HCT116 (cell line): ENCODE measurements around the gene ACD. TPM values are rescaled to one million over a fixed set of nuclear protein-coding genes. Genes with fewer than 3 reads are reported as not detected.

ENCODE experiments used
- ATAC-seq: fragments of 200-7000 bp; cut with Tn5 transposase; 2 replicates; pipeline ENCODE4 v1.9.1; 2020; ENCODE audit warnings: mild to moderate bottlenecking, moderate library complexity
- BruUV-seq: library from RNA; stranded (reverse); fragments of 400-500 nt; replicated peaks from 2 replicates; lab custom pipeline; 2021; lab: Mats Ljungman, UMichigan
- CTCF ChIA-PET: fragments of 300-600 bp; sonication (Branson Sonifier 250); formaldehyde crosslinking; loops from one replicate; lab custom pipeline; 2021; ENCODE audit warnings: antibody characterized with exemption; lab: Charles Lee
- POLR2A ChIA-PET: fragments of 300-600, 350-600 bp; sonication (Branson Sonifier 250); formaldehyde crosslinking; loops from one replicate; lab custom pipeline; 2021; ENCODE audit warnings: antibody characterized with exemption; lab: Charles Lee
- RAD21 ChIA-PET, 2 experiments: fragments of 300-600 bp; sonication (Branson Sonifier 250); formaldehyde crosslinking; loops; one replicate each; lab custom pipeline; 2023; ENCODE audit warnings: low total read pairs in 2 of 2; ENCODE audit not compliant: uncharacterized antibody in 2 of 2, unreplicated experiment in 2 of 2, low non-redundant PET in 1 of 2; lab: Charles Lee
- DNase-seq: peaks from one replicate; pipeline ENCODE4 v3.0.0-alpha.2; 2010; ENCODE audit warnings: low read depth, low spot score
- H2AFZ ChIP-seq: fragments of 200-600 bp; shearing (Covaris generic), sonication (generic); 2 replicates; pipeline ENCODE4 v1.6.1; 2017; ENCODE audit warnings: low read depth, mixed run types, mixed read lengths, antibody characterized with exemption, low read length; ENCODE audit not compliant: poor library complexity, severe bottlenecking
- H3K27ac ChIP-seq: 2 replicates; pipeline ENCODE4 v1.5.1; 2012; ENCODE audit warnings: low read depth, low read length
- H3K27me3 ChIP-seq: fragments of 200-600 bp; sonication (generic); 2 replicates; pipeline ENCODE4 v1.6.1; 2016; ENCODE audit warnings: mixed run types, low read length, mixed read lengths; ENCODE audit not compliant: insufficient read depth
- H3K36me3 ChIP-seq, 2 experiments: fragments of 200-500 bp in 1 of 2; fragments of 200-600 bp in 1 of 2; sonication (Bioruptor generic) in 1 of 2; sonication (generic) in 1 of 2; 2 replicates each; pipeline versions ENCODE4 v1.5.1 to v1.6.1; 2014 to 2016; ENCODE audit warnings: low read length in 2 of 2, inconsistent platforms in 1 of 2, mixed read lengths in 1 of 2, mixed run types in 1 of 2; ENCODE audit not compliant: insufficient read depth in 2 of 2, control insufficient read depth in 1 of 2
- H3K4me1 ChIP-seq, 2 experiments: fragments of 200-600 bp in 1 of 2; sonication (generic) in 1 of 2; 2 replicates each; pipeline versions ENCODE4 v1.5.1 to v1.6.1; 2012 to 2017; ENCODE audit warnings: low read length in 2 of 2, inconsistent platforms in 1 of 2, mild to moderate bottlenecking in 1 of 2, mixed read lengths in 1 of 2, mixed run types in 1 of 2, moderate library complexity in 1 of 2; ENCODE audit not compliant: insufficient read depth in 2 of 2, control insufficient read depth in 1 of 2
- H3K4me2 ChIP-seq: fragments of 200-600 bp; sonication (generic); 2 replicates; pipeline ENCODE4 v1.6.1; 2017; ENCODE audit warnings: mixed run types, low read length, mixed read lengths
- H3K4me3 ChIP-seq, 2 experiments: fragments of 200-600 bp in 1 of 2; sonication (generic) in 1 of 2; replicated peaks in 1 of 2; 2 replicates each; pipeline ENCODE4 v1.5.1; 2011 to 2016; ENCODE audit warnings: low read length in 2 of 2, control low read depth in 1 of 2, low read depth in 1 of 2, mild to moderate bottlenecking in 1 of 2, mixed read lengths in 1 of 2, mixed run types in 1 of 2
- H3K79me2 ChIP-seq: fragments of 200-600 bp; sonication (generic); 2 replicates; pipeline ENCODE4 v1.6.1; 2017; ENCODE audit warnings: mild to moderate bottlenecking, mixed run types, low read length, moderate library complexity, mixed read lengths; ENCODE audit not compliant: insufficient read depth
- H3K9ac ChIP-seq: fragments of 200-600 bp; sonication (generic); 2 replicates; pipeline ENCODE4 v1.6.1; 2016; ENCODE audit warnings: low read length, mixed read lengths
- H3K9me2 ChIP-seq: fragments of 200-600 bp; sonication (generic), shearing (Covaris generic); 2 replicates; pipeline ENCODE4 v1.6.1; 2017; ENCODE audit warnings: mixed run types, mild to moderate bottlenecking, moderate library complexity; ENCODE audit not compliant: insufficient read depth
- H3K9me3 ChIP-seq, 2 experiments: fragments of 200-500 bp in 1 of 2; fragments of 200-600 bp in 1 of 2; sonication (Bioruptor generic) in 1 of 2; sonication (generic) in 1 of 2; 2 replicates each; pipeline ENCODE4 v1.6.1; 2014 to 2017; ENCODE audit warnings: low read length in 2 of 2, mixed read lengths in 2 of 2, inconsistent platforms in 1 of 2, low read depth in 1 of 2, mild to moderate bottlenecking in 1 of 2, mixed run types in 1 of 2, moderate library complexity in 1 of 2; ENCODE audit not compliant: control insufficient read depth in 1 of 2, insufficient read depth in 1 of 2
- H4K20me1 ChIP-seq: fragments of 200-600 bp; sonication (generic), shearing (Covaris generic); 2 replicates; pipeline ENCODE4 v1.6.1; 2017; ENCODE audit warnings: mixed run types, mild to moderate bottlenecking, moderate library complexity; ENCODE audit not compliant: insufficient read depth
- CBX3 ChIP-seq: IDR thresholded peaks from 2 replicates; pipeline ENCODE4 v1.6.1; 2012; ENCODE audit warnings: low read depth
- CEBPB ChIP-seq: IDR thresholded peaks from 2 replicates; pipeline ENCODE4 v1.6.1; 2012; ENCODE audit warnings: low read depth
- EGR1 ChIP-seq: IDR thresholded peaks from 2 replicates; pipeline ENCODE4 v1.6.1; 2012; ENCODE audit warnings: low read depth
- ELF1 ChIP-seq: IDR thresholded peaks from 2 replicates; pipeline ENCODE4 v1.6.1; 2012; ENCODE audit warnings: low read depth, borderline replicate concordance
- EZH2phosphoT487 ChIP-seq: fragments of 200-600 bp; IDR thresholded peaks from 2 replicates; pipeline ENCODE4 v1.6.1; 2018; ENCODE audit warnings: antibody characterized with exemption, borderline replicate concordance
- JUND ChIP-seq: IDR thresholded peaks from 2 replicates; pipeline ENCODE4 v1.6.1; 2012
- POLR2A ChIP-seq: IDR thresholded peaks from 2 replicates; pipeline ENCODE4 v1.7.0; 2011; ENCODE audit warnings: borderline replicate concordance; ENCODE audit not compliant: insufficient read depth, insufficient read length; ENCODE audit errors: extremely low read depth
- POLR2AphosphoS5 ChIP-seq: IDR thresholded peaks from 2 replicates; pipeline ENCODE4 v1.6.1; 2011; ENCODE audit warnings: mild to moderate bottlenecking, low read depth, low read length, moderate library complexity
- SIN3A ChIP-seq: IDR thresholded peaks from 2 replicates; pipeline ENCODE4 v1.6.1; 2012; ENCODE audit warnings: low read depth
- SP1 ChIP-seq: IDR thresholded peaks from 2 replicates; pipeline ENCODE4 v1.6.1; 2012; ENCODE audit warnings: low read depth
- SRF ChIP-seq: IDR thresholded peaks from 2 replicates; pipeline ENCODE4 v1.6.1; 2012; ENCODE audit warnings: low read depth
- TCF7L2 ChIP-seq: IDR thresholded peaks from 2 replicates; pipeline ENCODE4 v1.7.0; 2011; ENCODE audit warnings: borderline replicate concordance, inconsistent platforms; ENCODE audit not compliant: insufficient read depth, insufficient read length; ENCODE audit errors: extremely low read depth
- YY1 ChIP-seq: IDR thresholded peaks from 2 replicates; pipeline ENCODE4 v1.6.1; 2011; ENCODE audit warnings: low read length, low read depth, moderate library complexity, mild to moderate bottlenecking; ENCODE audit not compliant: insufficient replicate concordance; ENCODE audit errors: extremely low read depth
- ZBTB33 ChIP-seq: IDR thresholded peaks from 2 replicates; pipeline ENCODE4 v1.6.1; 2011; ENCODE audit warnings: mild to moderate bottlenecking, low read length, moderate library complexity; ENCODE audit not compliant: insufficient replicate concordance; ENCODE audit errors: extremely low read depth
- ZFX ChIP-seq: fragments of 450-650 bp; IDR thresholded peaks from 2 replicates; pipeline ENCODE4 v1.6.1; 2017
- intact Hi-C: fragments of 100-400 bp; cut with micrococcal nuclease; formaldehyde crosslinking; loops from 2 replicates; pipeline ENCODE4 v1.10.0; 2022
- total RNA-seq: library from RNA; stranded (reverse); gene quantifications from one replicate; pipeline ENCODE4 v1.2.1, GENCODE V29; 2021; ENCODE audit not compliant: unreplicated experiment
- TF ChIP-seq, protein P1 (sequence below): IDR thresholded peaks from 2 replicates; pipeline ENCODE4 v1.6.1; 2012
- TF ChIP-seq, protein P2 (sequence below): IDR thresholded peaks from 2 replicates; pipeline ENCODE4 v1.6.1; 2012
- TF ChIP-seq, protein P3 (sequence below): IDR thresholded peaks from 2 replicates; pipeline ENCODE4 v1.6.1; 2012; ENCODE audit warnings: low read depth

The ACD gene
- total RNA-seq, 1 experiment from 2014 or later = 53.8 TPM

- TF ChIP-seq ELF1 (no peak), SIN3A (no peak), TCF7L2 (no peak), CBX3 (no peak), SP1 (no peak)
Measured at GRCh38 chr16:67659675-67660563, at the start of gene ACD (continued).

DNA sequence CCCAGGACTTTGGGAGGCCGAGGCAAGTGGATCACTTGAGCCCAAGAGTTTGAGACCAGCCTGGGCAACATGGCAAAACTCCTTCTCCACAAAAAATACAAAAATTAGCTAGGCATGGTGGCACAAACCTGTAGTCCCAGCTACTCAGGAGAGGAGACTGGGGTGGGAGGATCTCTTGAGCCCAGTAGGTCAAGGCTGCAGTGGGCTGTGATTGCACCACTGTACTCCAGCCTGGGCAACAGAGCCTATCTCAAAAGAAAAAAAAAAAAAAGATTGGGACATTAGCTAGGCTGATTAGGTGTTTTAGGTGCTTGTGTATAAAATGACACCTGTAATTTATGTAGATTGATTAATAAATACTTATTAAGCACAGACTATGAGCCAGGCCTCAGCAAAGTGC is 49.0 kb upstream of the ACD start:
- no peaks in the 10 kb centered on the region for H3K4me1 ChIP-seq
- POLR2A ChIA-PET = no interaction called here
- TF ChIP-seq SP1 (no peak), EZH2phosphoT487 (no peak), CBX3 (no peak), SIN3A (no peak), JUND (no peak), POLR2A (no peak), EGR1 (no peak), ZFX (no peak), POLR2AphosphoS5 (no peak), SRF (no peak), CEBPB (no peak), ZBTB33 (no peak), YY1 (no peak)
- TF ChIP-seq, protein P1, sequence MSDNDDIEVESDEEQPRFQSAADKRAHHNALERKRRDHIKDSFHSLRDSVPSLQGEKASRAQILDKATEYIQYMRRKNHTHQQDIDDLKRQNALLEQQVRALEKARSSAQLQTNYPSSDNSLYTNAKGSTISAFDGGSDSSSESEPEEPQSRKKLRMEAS = no peak
- TF ChIP-seq, protein P2, sequence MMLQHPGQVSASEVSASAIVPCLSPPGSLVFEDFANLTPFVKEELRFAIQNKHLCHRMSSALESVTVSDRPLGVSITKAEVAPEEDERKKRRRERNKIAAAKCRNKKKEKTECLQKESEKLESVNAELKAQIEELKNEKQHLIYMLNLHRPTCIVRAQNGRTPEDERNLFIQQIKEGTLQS = no peak
- TF ChIP-seq, protein P3, sequence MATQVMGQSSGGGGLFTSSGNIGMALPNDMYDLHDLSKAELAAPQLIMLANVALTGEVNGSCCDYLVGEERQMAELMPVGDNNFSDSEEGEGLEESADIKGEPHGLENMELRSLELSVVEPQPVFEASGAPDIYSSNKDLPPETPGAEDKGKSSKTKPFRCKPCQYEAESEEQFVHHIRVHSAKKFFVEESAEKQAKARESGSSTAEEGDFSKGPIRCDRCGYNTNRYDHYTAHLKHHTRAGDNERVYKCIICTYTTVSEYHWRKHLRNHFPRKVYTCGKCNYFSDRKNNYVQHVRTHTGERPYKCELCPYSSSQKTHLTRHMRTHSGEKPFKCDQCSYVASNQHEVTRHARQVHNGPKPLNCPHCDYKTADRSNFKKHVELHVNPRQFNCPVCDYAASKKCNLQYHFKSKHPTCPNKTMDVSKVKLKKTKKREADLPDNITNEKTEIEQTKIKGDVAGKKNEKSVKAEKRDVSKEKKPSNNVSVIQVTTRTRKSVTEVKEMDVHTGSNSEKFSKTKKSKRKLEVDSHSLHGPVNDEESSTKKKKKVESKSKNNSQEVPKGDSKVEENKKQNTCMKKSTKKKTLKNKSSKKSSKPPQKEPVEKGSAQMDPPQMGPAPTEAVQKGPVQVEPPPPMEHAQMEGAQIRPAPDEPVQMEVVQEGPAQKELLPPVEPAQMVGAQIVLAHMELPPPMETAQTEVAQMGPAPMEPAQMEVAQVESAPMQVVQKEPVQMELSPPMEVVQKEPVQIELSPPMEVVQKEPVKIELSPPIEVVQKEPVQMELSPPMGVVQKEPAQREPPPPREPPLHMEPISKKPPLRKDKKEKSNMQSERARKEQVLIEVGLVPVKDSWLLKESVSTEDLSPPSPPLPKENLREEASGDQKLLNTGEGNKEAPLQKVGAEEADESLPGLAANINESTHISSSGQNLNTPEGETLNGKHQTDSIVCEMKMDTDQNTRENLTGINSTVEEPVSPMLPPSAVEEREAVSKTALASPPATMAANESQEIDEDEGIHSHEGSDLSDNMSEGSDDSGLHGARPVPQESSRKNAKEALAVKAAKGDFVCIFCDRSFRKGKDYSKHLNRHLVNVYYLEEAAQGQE = no peak

More for the DNA sequence above, 49.0 kb upstream of the ACD start:
- H3K9ac ChIP-seq = no peak overlapping the region
- BruUV-seq = no TSS peak
- H3K4me2 ChIP-seq = no peak overlapping the region
- H3K4me3 ChIP-seq = no peak overlapping the region
- no peaks in the 10 kb centered on the region for H3K27me3 ChIP-seq
- H3K36me3 ChIP-seq = no peaks in the 10 kb centered on the region
- ChIA-PET RAD21 (no interaction called here), CTCF (interaction anchor here (1.3 kb wide), 1 partner anchor 10 kb away, joined by 4 read pairs; the partner anchor contains the start of gene GFOD2)
- intact Hi-C loops = no loop called here
- H3K27ac ChIP-seq = no peak overlapping the region
- no peak overlapping the region for H2AFZ ChIP-seq
- H4K20me1 ChIP-seq = 0 out of 2 replicates have a peak, but pooled peaks cover 3% of the 10 kb centered on the region
- no peaks in the 10 kb centered on the region for H3K9me3 ChIP-seq
- H3K9me2 ChIP-seq = no peaks in the 10 kb centered on the region
- no peak for ATAC-seq
- DNase-seq = no peak
- peaks cover 66% of the 10 kb centered on the region for H3K79me2 ChIP-seq
